ENCODE results near the gene KLHL30. TPM values are rescaled to one million over a fixed set of nuclear protein-coding genes. Genes with fewer than 3 reads are reported as not detected.
A peak's percentile ranks its signal among the peaks of the same experiment; 100 is the strongest.

Gene KLHL30, protein sequence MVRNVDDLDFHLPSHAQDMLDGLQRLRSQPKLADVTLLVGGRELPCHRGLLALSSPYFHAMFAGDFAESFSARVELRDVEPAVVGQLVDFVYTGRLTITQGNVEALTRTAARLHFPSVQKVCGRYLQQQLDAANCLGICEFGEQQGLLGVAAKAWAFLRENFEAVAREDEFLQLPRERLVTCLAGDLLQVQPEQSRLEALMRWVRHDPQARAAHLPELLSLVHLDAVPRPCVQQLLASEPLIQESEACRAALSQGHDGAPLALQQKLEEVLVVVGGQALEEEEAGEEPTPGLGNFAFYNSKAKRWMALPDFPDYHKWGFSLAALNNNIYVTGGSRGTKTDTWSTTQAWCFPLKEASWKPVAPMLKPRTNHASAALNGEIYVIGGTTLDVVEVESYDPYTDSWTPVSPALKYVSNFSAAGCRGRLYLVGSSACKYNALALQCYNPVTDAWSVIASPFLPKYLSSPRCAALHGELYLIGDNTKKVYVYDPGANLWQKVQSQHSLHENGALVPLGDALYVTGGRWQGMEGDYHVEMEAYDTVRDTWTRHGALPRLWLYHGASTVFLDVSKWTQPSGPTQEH
- total RNA-seq = 22.0 TPM
- long read RNA-seq, partial matches to known transcripts = 2 of 16 reads
- long read RNA-seq, other reads (novel, unspliced or antisense) = 14 of 16 reads

DNA sequence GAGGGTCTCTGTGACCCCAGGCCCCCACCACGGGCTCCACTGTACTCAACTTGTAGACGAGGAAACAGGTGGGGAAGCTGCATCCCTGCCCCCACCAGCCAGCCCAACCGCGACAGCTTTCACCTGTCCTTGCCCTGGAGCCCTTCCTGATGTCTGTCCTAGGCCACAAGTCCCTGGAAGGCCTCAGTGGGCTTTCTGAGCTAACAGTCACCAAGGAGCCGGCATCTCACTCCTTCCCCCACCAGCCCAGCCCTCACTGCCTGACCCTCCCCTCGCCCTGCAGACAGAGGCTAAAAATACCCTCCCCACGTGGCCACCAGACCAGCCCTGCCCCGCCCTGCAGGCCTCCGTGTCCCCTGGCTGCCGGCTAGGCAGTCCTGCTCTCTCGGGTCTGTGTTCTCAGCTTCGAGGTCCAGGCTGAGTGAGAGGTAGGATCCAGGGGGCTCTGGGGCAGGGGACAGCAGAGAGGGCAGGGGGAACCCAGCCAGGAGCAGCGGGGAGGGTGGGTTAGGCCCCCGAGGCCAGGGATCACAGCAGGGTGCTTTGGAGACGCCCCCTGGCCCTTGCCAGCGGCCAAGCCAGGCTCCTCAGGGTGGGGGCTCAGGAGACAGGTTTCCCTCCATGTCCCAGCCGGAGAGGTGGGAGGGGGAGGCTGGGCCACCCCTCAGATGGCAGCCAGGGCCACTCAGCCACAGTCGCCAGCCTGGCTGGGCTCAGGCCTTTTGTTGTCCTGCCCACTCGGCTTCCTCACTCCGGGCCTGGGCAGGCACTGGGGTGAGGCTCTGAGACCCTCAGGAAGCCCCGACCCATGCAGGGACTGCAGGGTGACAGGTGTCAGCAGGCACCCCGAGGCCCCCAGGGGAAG, at the start of gene KLHL30:
TSS of gene KLHL30 (plus strand) at position 338 of the 865 bp plus-strand sequence. CDS start 2,087 bp downstream, outside the sequence.
- DNase-seq (peak; percentile 83), ATAC-seq (peak; percentile 91)
- intact Hi-C loops (cut with micrococcal nuclease) = no loop called here

DNA sequence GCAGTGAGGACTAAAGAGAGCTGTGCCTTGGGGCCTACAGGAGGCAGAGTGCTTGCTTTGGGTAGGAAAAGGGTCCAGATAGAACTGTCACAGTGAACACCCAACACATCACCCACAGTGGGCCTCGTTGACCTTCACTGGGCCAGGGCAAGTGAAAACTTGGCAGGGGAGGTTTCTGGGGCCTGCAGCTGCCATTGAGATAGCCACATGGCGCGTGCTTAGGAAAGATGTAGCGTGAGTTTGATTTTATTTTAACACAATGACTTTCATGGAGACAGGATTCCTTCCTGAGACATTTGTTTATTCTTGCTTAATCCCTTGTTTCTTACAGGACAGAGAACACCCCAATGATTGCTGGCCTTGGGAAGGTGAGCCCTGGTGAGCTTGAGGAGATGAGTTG, 47.6 kb upstream of the KLHL30 start:
- intact Hi-C loops (cut with micrococcal nuclease) = no loop called here
- DNase-seq = no peak
- ATAC-seq = no peak

DNA sequence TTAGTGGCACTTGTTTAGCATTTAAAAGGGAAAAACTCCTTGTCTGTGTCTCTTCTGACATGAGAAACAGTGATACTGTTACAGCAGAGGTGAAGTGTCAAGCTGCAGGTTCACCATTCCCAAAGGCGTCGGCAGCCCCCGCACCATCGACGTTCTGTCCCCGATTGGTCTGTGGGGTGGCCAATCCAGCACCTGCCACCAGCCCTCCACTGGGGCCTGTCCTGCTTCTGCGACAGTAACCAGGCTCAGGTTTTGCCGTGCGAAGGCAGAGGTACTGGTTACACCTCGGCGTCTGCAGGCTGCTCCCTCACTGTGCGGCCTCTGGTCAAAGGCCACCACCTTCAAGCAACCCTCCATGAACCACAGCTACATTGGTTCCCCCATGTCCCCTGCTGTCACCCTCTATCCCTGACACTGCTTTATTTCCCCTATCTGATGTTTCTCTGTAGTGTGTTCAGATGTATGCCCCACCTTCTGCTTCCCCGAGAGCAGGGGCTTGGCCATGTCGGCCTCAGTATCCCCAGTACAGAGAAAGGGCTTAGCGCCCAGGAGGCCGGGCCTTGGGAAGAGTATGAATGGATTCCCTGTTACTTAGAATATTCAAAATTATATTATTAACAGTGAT, 46.9 kb upstream of the KLHL30 start:
- intact Hi-C loops (cut with micrococcal nuclease) = no loop called here
- no peak for DNase-seq
- ATAC-seq = no peak

DNA sequence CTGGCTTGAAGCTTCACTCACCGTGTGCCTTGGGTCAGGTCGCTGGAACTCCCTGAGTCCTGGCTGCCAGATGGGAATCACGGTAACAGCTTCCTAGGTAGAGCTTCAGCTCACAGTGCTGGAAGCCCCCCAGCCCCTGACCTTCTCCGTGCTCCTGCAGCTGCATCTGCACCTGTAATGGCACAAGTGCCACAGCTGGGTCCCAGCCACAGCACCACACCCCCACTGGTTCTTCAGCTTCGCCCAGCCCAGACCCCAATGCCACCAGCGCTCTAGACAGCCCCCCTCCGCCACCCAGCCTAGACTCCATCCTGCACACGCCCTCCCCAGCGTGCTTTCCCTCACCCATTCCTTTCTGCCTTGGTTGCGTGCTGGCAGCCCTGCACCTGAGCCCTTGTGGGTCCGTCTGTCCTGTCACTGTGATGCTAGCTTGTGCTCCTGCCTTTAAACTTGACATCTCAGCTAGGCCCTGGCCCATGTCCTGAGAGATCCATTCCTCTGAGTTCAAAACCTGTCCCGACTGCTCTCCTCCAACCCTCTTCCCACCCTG, 45.9 kb upstream of the KLHL30 start:
- ATAC-seq (no peak), DNase-seq (no peak)
- intact Hi-C loops (cut with micrococcal nuclease) = no loop called here

DNA sequence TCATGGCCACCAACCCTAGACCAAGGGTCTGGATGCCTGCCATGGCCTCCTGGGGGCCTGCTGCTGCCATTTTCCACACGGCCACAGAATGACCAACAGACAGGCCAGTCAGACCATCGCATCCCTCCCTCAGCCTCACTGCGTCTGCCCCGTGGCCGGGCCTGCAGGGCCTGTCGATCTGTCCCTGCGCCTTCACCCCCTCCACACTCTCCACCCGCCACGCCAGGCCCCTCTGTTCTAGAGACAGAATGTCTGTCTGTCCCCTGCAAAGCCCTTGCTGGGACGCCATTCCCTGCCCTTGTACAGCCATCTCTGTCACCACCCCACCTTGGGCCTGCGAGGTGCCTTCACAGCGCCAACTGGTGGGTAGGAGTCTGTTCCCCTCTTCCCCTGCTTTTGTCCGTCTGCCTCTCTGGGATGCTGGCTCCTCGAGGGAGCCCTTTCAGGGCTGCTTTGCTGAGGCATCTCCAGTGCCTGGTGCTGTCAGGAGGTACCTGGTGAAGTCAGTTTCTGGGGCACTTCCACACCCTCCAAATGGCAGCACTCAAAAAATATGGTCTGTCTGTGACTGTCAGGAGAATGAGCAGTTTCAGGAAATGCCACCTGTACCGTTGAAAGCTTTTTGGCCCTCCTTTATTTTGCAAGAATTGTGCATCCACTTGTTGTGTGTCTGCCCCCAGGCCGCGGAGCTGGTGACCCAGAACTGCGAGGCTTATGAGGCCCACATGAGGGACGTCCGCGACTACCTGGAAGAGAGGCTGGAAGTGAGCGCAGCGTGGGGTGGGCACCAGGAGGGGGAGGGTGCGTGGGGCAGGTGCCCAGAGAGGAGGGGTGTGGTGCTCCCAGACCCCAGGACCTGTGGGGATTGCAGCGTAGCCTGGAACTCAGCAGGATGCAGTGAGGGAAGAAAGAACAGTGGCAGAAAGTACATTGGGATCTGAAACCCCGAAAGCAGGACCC, 45.0 kb upstream of the KLHL30 start:
- DNase-seq = no peak
- intact Hi-C loops (cut with micrococcal nuclease) = no loop called here

DNA sequence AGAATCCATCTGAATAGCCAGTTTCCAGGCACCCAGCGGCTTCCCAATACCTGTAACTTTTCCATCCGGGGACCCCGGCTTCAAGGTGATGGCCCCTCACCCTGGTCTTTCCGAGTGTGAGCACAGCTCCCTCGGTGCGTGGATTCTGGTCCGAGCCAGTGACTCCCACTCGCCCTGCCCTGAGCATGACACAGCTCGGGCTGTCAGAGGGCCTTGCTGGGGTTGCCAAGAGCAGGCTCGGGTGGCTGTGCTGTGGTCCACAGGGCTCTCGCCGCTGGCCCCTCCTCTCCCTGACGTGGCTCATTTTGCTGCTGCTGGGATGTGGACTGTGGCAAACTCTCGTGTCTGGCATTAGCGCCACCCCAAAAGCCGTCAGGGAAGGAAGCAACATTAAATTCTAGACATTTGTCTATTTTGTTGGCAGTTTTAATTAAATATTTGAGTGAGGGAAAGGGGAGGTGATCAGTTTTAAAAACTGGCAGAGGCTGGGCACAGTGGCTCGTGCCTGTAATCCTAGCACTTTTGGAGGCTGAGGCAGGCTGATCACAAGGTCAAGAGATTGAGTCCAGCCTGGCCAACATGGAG, 43.9 kb upstream of the KLHL30 start:
- ATAC-seq (no peak), DNase-seq (no peak)
- intact Hi-C loops (cut with micrococcal nuclease) = no loop called here

More for the DNA sequence above, 45.0 kb upstream of the KLHL30 start:
- no peak for ATAC-seq

DNA sequence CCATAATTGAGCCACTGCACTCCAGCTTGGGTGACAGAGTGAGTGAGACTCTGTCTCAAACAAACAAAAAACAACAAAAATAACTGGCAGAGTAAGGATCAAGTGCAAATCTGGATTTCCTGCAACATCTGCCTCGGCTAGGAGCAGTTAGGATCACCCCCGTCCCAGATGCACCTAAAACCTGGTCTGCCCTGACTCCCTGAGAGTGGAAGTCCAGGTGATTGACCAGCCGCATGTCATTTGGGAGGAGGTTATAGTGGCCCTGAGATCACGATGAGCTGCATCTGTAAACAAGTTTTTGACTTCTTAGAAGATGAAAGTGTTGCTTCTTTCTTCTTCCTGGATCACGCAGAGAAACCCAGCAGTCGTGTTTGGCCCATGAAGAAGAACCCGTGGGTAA, 43.3 kb upstream of the KLHL30 start:
- ATAC-seq = no peak

DNA sequence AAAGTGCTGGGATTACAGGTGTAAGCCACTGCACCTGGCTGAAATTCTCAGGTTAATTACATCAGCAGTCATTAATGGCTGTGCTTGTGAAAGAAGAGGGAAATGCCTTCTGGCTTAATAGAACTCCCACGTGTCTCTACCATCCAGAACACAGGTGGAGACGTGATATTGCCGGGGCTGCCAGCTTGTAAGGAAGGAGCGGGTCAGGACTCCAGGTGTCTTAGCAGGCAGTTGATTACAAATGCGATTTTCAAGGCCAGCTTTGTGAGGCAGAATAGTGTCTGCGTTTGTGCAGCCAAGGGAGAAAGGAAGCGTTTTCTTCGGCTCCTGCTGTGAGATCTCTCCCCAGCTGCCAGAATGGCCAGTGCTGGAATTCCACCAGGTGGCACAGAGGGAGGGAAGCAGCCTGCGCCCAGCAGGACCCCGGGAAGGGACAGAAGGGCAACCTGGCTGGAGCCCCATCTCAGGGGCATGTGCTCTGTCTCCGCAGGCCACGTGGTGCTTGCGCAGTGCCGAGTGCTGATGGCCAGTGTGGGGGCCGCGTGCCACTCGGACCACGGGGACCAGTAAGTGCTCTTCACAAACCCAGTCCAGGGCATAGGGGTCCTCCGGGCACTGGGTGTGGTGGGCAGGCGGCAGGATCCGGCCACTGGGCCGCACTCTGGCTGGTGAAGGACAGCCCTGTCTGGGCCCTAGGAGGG, 42.0 kb upstream of the KLHL30 start:
- intact Hi-C loops (cut with micrococcal nuclease) = no loop called here
- ATAC-seq = no peak
- DNase-seq = no peak

More for the DNA sequence above, 43.3 kb upstream of the KLHL30 start:
- intact Hi-C loops (cut with micrococcal nuclease) = no loop called here
- no peak for DNase-seq

DNA sequence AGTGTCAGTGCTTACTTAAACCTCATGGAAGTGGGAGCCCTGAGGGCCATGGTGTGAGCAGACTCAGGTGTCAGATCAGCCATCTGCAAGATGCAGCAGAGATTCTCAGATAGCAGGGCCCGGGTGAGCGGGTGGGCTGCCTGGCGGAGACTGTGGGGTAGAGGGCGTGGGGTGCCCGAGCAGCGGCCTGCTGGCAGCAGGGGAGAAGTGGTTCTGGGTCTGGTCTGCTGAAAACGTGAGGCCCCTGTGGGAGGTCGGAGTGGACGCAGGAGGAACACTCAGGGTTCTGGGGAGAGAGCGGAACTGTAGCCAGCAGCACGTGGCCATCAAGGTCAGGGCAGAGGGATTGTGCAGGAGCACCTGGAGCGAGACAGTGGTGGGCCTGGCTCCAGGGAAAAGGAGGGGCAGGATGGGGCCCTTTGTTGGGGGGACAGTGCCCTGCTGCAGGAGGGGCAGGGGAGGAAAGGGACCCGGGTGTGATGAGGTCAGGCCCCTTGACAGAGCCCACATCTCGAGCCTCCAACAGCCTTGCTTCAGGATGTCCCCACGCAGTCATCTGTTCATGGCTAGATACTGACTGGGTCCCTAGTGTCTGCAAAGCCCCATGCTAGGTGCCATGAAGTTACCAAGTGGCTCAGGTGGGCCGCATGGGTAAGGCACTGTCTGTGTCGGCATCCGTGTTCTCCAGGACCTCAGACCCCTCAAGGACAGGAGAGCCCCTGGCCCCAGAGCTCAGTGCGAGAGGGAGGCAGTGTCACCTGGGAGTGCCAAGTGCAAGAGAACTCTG, 41.1 kb upstream of the KLHL30 start:
- DNase-seq (no peak), ATAC-seq (no peak)
- intact Hi-C loops (cut with micrococcal nuclease) = no loop called here

DNA sequence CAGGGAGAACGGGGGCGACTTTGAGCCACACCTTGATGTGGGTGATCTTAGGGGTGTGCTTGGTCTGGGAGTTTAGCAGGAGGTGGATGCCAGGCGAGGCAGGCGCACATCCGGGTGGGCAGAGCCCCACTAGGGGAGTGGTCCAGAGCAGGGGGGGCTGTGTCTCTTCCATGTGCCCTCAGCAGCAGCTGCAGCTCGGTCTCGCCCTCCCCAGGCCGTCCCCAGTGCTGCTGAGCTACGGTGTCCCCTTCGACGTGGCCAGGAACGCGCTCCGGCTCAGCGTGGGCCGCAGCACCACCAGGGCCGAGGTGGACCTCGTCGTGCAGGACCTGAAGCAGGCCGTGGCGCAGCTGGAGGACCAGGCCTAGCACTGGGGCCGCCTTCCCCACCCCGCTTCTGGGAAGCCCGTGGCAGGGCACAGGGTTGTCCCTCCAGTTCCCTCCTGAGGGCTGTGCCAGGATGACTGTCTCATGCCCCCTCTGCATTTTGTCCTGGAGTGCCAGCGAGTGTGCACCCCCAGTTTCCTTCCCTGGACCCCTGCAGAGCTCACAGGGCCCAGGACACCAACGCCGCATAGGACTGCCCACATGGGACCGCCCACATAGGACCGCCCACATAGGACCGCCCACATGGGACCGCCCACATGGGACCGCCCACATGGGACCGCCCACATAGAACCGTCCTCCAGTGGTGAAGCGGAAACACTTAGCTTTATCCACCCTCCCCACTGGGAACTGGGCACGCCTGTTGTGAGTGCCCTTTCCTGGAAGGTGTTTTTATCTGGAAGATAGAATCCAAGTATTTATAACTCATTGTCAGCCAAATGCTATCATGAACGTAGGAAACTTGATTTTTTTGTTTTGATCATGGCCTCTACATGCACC, 40.2 kb upstream of the KLHL30 start:
- DNase-seq = peak; percentile 64
- intact Hi-C loops (cut with micrococcal nuclease) = no loop called here
- ATAC-seq = peak; percentile 89

DNA sequence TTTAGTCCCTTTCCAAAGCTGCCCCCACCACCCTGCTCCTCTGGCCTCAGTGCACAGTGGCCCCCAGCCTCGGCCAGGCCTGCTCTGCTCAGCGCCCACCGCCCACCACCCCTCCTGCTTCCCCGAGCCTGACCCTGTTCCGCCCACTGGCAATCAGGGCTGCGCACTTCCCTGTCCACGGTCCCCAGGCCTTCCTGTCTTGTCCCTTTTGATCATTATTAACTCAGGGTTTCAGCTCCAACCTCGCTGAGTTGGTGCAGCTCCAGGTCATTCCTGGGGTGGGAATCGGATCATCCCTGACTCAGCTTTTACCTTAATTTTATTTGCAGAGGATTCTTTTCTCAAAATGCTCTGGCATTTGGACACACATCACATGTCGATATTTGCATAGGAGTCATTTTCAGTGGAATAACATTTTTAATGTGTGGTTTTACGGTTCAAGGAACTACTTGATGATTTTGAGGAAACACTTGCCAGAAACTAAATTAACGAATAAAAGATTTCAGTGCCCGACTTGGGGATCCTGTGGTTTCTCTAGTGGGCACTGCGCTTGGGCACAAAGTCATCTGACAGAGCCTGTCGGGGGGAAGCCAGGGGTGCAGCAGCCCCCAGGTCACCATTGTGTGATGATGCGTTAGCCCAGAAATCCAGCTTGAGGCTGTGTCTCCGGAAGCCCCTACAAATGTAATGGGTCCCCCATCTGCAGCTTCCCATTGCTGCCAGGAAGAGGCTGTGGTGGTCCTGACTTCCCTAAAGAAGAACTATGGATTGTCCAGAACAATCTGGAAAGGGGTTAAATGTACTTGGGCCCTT, 39.4 kb upstream of the KLHL30 start:
- intact Hi-C loops (cut with micrococcal nuclease) = no loop called here
- ATAC-seq (peak; percentile 14), DNase-seq (no peak)

DNA sequence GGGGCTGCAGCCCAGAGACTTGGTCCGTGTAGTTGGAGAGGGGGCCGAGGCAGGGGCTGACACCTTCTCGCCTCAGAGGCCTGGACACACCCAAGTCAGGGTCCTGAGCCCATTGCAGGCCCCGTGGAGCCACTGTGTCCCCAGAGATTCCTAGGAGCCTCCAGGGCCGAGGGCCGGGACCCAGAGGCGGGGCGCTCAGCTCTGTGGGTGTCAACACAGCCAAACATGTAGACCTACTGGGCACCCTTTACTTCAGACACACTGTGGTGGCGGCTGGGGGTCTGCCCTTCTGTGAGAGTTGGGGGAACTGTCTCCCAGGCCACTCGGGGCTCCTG, 38.8 kb upstream of the KLHL30 start:
- DNase-seq (no peak), ATAC-seq (no peak)
- intact Hi-C loops (cut with micrococcal nuclease) = no loop called here

DNA sequence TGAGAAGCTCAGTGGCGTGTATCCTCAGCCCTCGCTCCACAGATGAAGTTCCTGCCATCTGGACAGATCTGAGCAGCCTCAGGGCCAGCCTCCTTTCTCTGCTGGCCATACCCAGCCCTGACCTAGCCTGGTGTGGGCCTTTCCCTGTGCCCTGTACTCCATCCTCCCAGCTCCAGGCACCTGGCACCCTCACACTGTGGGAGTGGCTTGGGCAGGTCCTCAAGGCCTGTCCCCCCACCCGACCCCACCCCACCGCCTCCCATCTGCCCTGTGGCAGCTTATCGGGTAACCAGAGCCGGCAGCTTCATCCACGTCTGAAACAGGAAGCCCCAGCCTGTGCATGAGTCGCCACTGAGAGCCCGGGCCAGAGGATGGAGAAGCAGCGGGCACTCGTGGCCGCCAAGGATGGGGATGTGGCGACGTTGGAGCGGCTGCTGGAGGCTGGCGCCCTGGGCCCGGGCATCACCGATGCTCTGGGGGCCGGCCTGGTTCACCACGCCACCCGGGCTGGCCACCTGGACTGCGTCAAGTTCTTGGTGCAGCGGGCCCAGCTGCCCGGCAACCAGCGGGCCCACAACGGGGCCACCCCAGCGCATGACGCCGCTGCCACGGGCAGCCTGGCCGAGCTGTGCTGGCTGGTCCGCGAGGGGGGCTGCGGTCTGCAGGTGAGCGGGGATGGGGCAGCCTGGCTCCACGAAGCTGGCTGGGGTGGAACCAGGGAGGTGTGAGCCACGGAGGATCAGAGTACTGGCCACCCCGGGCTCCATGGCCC, 38.2 kb upstream of the KLHL30 start, which contains the start of gene ESPNL:
TSS of gene ESPNL (plus strand) at position 292 of the 772 bp plus-strand sequence. CDS start at position 372, 80 bp downstream.
- no peak for DNase-seq
- intact Hi-C loops (cut with micrococcal nuclease) = no loop called here
- no peak for ATAC-seq

All from left ventricle myocardium superior (tissue), 1 donor.